ENCODE data around the gene DOK3.

The DOK3 gene, protein sequence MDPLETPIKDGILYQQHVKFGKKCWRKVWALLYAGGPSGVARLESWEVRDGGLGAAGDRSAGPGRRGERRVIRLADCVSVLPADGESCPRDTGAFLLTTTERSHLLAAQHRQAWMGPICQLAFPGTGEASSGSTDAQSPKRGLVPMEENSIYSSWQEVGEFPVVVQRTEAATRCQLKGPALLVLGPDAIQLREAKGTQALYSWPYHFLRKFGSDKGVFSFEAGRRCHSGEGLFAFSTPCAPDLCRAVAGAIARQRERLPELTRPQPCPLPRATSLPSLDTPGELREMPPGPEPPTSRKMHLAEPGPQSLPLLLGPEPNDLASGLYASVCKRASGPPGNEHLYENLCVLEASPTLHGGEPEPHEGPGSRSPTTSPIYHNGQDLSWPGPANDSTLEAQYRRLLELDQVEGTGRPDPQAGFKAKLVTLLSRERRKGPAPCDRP

GRCh38 chr5:177509381-177509951, at the start of gene DOK3:
DOK3 (minus strand) TSS chr5:177509826; CDS start chr5:177509540, 286 bp downstream.
- in situ Hi-C loops (cut with MboI; ENCODE audit: low pct_unique_long_range_greater_than_20kb, low sequenced_read_pairs, unreplicated experiment): no loop called here
- TF ChIP-seq CTCF (IDR thresholded peaks at IDR 0.05; ENCODE audit: extremely low read depth, insufficient read depth, missing control alignments): no peak
- DNase-seq (ENCODE audit: low spot score): peak; percentile 66

DNA sequence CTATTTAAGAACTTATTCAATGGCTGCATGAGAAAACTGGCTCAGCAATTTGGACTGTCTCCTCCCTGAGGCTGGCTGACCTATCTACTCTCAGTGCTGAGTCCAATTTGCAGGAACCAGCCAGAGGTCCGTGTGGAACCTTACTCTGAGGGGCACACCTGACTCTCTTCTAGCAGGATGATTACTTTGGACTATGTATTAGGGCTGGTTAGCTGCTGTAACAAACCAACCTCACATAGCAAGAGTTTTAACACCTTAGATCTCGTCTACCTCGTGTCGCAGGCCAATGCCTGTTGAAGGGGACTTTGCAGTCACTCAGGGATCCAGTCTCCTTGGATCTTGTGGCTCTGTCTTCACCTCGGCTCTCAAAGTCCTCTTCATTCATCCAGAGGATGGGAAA, 48.2 kb upstream of the DOK3 start:
- no peak for TF ChIP-seq CTCF (IDR thresholded peaks at IDR 0.05; ENCODE audit: extremely low read depth, insufficient read depth, missing control alignments)
- in situ Hi-C loops (cut with MboI; ENCODE audit: low pct_unique_long_range_greater_than_20kb, low sequenced_read_pairs, unreplicated experiment): no loop called here
- no peak for DNase-seq (ENCODE audit: low spot score)

- TF ChIP-seq CTCF (IDR thresholded peaks at IDR 0.05; ENCODE audit: extremely low read depth, insufficient read depth, missing control alignments): no peak
- in situ Hi-C loops (cut with MboI; ENCODE audit: low pct_unique_long_range_greater_than_20kb, low sequenced_read_pairs, unreplicated experiment): no loop called here
- no peak for DNase-seq (ENCODE audit: low spot score)
Observed at GRCh38 chr5:177557041-177557647, 47.5 kb upstream of the DOK3 start.

- no peak for TF ChIP-seq CTCF (IDR thresholded peaks at IDR 0.05; ENCODE audit: extremely low read depth, insufficient read depth, missing control alignments)
- in situ Hi-C loops (cut with MboI; ENCODE audit: low pct_unique_long_range_greater_than_20kb, low sequenced_read_pairs, unreplicated experiment): no loop called here
- DNase-seq (ENCODE audit: low spot score): no peak
Observed at GRCh38 chr5:177555665-177556064, 46.0 kb upstream of the DOK3 start.

DNA sequence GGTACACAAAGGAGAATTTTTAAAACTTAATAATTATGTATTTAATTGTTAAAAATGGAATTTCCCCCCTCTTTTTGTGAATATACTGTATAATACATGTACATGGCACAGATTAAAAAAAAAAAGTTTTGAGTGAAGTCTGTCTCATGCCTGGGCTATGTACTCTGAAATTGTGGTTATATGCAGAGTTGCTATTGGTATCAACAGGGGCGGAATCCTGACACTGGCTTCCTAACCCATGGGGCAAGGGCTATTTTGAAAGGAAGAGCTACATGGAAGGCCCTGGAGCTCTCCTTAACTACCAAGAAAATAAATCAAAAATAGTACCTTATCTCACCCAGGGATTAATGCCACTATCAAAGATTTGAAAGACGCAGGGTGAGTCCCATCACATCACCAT, 45.6 kb upstream of the DOK3 start:
- in situ Hi-C loops (cut with MboI; ENCODE audit: low pct_unique_long_range_greater_than_20kb, low sequenced_read_pairs, unreplicated experiment): no loop called here
- TF ChIP-seq CTCF (IDR thresholded peaks at IDR 0.05; ENCODE audit: extremely low read depth, insufficient read depth, missing control alignments): no peak
- DNase-seq (ENCODE audit: low spot score): no peak

- DNase-seq (ENCODE audit: low spot score): peak; percentile 99
- in situ Hi-C loops (cut with MboI; ENCODE audit: low pct_unique_long_range_greater_than_20kb, low sequenced_read_pairs, unreplicated experiment): no loop called here
- no peak for TF ChIP-seq CTCF (IDR thresholded peaks at IDR 0.05; ENCODE audit: extremely low read depth, insufficient read depth, missing control alignments)
Observed at GRCh38 chr5:177554474-177555111, 45.0 kb upstream of the DOK3 start, which contains the start of gene FAM193B. FAM193B (minus strand) TSS chr5:177554563; CDS start chr5:177554458, 105 bp downstream.
